Breast epithelium (tissue), 4 donors: Measurements from ENCODE around the gene HMGB1. TPM values are rescaled to one million over a fixed set of nuclear protein-coding genes. Genes with fewer than 3 reads are reported as not detected.

Experiments
- DNase-seq, 2 donors: peaks; one replicate each; pipeline ENCODE4 v3.0.0-alpha.2; 2019; ENCODE audit warnings: low spot score in 2 of 2
- H3K27ac ChIP-seq, 2 donors: fragments of 200-600 bp; sonication (generic) in 1 of 2; one replicate each; pipeline ENCODE4 v1.5.1; 2016 to 2019; ENCODE audit warnings: mild to moderate bottlenecking in 1 of 2
- H3K27me3 ChIP-seq, 2 donors: fragments of 200-600 bp; sonication (generic) in 1 of 2; one replicate each; pipeline versions ENCODE4 v1.5.1 to v1.6.0; 2017 to 2019; ENCODE audit warnings: control low read depth in 1 of 2, mild to moderate bottlenecking in 1 of 2
- H3K36me3 ChIP-seq: fragments of 200-600 bp; one replicate; pipeline ENCODE4 v1.5.1; 2019
- H3K4me1 ChIP-seq, 2 donors: fragments of 200-600 bp; sonication (generic); one replicate each; pipeline ENCODE4 v1.5.1; 2016 to 2019; ENCODE audit warnings: control low read depth in 1 of 2
- H3K4me3 ChIP-seq, 3 donors: fragments of 200-600 bp; sonication (generic); 1 replicate in 2 of 3; 2 replicates in 1 of 3; pipeline ENCODE4 v1.5.1; 2016 to 2019; ENCODE audit warnings: mild to moderate bottlenecking in 3 of 3, moderate library complexity in 2 of 3
- H3K9me3 ChIP-seq, 2 donors: fragments of 200-600 bp; sonication (generic) in 1 of 2; one replicate each; pipeline ENCODE4 v1.5.1; 2016 to 2019; ENCODE audit warnings: control low read depth in 1 of 2
- POLR2A ChIP-seq: fragments of 450-650 bp; IDR thresholded peaks from one replicate; pipeline ENCODE4 v1.6.1; 2016; ENCODE audit warnings: antibody characterized with exemption, mild to moderate bottlenecking, moderate library complexity
- POLR2AphosphoS5 ChIP-seq, 3 donors: sonication (generic); formaldehyde crosslinking; IDR thresholded peaks; one replicate each; pipeline ENCODE4 v1.6.1; 2017; ENCODE audit warnings: antibody characterized with exemption in 3 of 3
- intact Hi-C: fragments of 100-400 bp; cut with DNase I; formaldehyde crosslinking; loops from one replicate; pipeline ENCODE4 v1.15.1; 2023; ENCODE audit warnings: low total_unique reads
- total RNA-seq, 3 donors: library from RNA; depleted of rRNA; stranded (reverse); fragments of >200 nt; gene quantifications; one replicate each; pipeline ENCODE4 v1.1.0, GENCODE V29; 2016
- TF ChIP-seq, protein P1 (sequence below), 3 donors: fragments of 450-650 bp; IDR thresholded peaks; one replicate each; pipeline ENCODE4 v1.5.1; 2016 to 2017; ENCODE audit warnings: antibody characterized with exemption in 3 of 3, mild to moderate bottlenecking in 3 of 3, moderate library complexity in 3 of 3

Gene HMGB1
- total RNA-seq, 3 donors from 2014 or later = 185 to 269 (median 262) TPM

GRCh38 chr13:30408319-30409101 lies 57.2 kb downstream of the HMGB1 start:
- intact Hi-C loops = no loop called here
- peak; percentile 95 to 96 for DNase-seq
- Histone ChIP-seq H3K4me3 (peak overlapping the region; percentile 33 to 61 (median 45)), H3K4me1 (peaks cover 0 to 7% of the 10 kb centered on the region in 2 donors), H3K27ac (peak overlapping the region; percentile 92 to 94), H3K27me3 (no peaks in the 10 kb centered on the region), H3K9me3 (no peaks in the 10 kb centered on the region), H3K36me3 (no peaks in the 10 kb centered on the region)
- TF ChIP-seq, protein P1, sequence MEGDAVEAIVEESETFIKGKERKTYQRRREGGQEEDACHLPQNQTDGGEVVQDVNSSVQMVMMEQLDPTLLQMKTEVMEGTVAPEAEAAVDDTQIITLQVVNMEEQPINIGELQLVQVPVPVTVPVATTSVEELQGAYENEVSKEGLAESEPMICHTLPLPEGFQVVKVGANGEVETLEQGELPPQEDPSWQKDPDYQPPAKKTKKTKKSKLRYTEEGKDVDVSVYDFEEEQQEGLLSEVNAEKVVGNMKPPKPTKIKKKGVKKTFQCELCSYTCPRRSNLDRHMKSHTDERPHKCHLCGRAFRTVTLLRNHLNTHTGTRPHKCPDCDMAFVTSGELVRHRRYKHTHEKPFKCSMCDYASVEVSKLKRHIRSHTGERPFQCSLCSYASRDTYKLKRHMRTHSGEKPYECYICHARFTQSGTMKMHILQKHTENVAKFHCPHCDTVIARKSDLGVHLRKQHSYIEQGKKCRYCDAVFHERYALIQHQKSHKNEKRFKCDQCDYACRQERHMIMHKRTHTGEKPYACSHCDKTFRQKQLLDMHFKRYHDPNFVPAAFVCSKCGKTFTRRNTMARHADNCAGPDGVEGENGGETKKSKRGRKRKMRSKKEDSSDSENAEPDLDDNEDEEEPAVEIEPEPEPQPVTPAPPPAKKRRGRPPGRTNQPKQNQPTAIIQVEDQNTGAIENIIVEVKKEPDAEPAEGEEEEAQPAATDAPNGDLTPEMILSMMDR (IDR thresholded peaks at IDR 0.05) = peak; percentile 70 to 80 (median 77)
- TF ChIP-seq POLR2A (no peak), POLR2AphosphoS5 (IDR thresholded peaks at IDR 0.05) (peak; percentile 56 to 63 (median 60))

GRCh38 chr13:30406779-30407416 lies 58.8 kb downstream of the HMGB1 start:
- DNase-seq = no peak
- Histone ChIP-seq H3K27ac (peak overlapping the region in 1 of 2 donors; percentile 94), H3K9me3 (no peaks in the 10 kb centered on the region), H3K36me3 (no peaks in the 10 kb centered on the region), H3K4me1 (peaks cover 0 to 11% of the 10 kb centered on the region in 2 donors), H3K27me3 (no peaks in the 10 kb centered on the region), H3K4me3 (no peak overlapping the region)
- TF ChIP-seq POLR2AphosphoS5 (IDR thresholded peaks at IDR 0.05) = no peak
- TF ChIP-seq, protein P1 (IDR thresholded peaks at IDR 0.05) = no peak
- TF ChIP-seq POLR2A = no peak
- intact Hi-C loops = no loop called here

Other genes with a start within 250 kb of the HMGB1 start
- 10 to 100 TPM; 14.6 to 23.8 (median 17.0) TPM for gene KATNAL1, start 158.4 kb downstream of the HMGB1 start, total RNA-seq
- 1 to 10 TPM in 1 of 3 donors, under 1 TPM in 1, not detected in 1; 0.98 to 1.3 TPM for gene UBE2L5, start 43.4 kb downstream of the HMGB1 start, total RNA-seq
- 10 to 100 TPM; 27.8 to 40.0 (median 28.2) TPM for gene USPL1, start 152.0 kb upstream of the HMGB1 start, total RNA-seq